Measurements from ENCODE around the gene SUCO.
A peak's percentile ranks its signal among the peaks of the same experiment; 100 is the strongest.

The SUCO gene

DNA sequence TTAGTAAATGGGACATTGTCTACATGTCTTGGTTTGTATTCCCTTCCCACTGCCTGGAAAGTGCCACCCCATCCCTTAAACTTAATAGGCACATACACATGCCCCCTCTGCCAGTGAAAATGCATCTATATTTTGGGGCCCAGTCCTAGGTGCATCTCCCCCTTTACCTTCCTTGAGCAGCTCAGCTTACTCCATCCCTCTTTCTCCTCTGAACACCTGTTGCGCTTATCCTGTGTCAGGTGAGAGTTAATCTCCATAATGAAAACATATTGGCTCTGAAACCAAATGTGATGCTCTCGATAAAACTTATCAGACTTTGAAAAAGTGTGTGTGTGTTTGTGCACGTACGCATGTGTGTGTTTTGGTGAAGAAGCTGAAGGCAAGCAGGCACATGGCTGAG is 15.4 kb upstream of the SUCO start:
- DNase-seq, result no peak

DNA sequence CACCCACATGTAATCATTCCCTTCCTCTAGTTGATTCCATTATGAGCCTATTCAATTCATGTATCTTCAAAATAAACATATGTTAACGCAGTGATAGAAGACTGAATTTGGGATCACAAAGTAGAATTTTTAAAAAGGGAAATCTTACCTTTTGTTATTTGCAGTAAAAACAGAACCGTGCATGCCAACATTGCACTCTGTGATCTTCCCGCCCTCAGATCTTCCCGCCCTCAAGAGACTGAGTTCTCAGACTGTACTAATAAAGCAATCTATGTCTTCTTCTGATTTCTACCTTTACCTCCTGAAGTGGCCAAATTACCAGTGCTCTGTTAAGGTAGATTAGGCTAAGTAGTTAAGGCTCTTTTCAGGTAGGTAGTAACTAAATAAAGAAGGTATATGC is 3.6 kb upstream of the SUCO start:
- DNase-seq, result no peak

DNA sequence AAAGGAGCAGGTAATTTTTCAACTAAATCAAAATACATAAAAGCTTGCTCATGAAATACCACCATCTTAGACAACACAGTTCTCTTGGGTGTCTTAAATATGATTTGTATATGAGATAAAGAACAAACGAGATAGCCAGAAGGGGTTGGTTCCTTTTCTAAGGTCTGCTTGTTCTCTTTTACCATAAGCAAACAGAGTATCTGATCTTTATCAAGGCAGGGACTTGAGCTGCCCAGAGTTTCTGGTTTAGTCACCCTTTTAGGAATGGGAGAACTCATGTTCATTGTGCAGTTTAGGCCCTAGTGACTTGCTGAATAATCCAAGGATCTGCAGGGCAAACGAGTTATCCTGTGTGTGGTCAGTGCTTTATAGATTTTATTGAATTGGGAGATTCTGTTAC is 3.0 kb upstream of the SUCO start:
- no peak for DNase-seq

DNA sequence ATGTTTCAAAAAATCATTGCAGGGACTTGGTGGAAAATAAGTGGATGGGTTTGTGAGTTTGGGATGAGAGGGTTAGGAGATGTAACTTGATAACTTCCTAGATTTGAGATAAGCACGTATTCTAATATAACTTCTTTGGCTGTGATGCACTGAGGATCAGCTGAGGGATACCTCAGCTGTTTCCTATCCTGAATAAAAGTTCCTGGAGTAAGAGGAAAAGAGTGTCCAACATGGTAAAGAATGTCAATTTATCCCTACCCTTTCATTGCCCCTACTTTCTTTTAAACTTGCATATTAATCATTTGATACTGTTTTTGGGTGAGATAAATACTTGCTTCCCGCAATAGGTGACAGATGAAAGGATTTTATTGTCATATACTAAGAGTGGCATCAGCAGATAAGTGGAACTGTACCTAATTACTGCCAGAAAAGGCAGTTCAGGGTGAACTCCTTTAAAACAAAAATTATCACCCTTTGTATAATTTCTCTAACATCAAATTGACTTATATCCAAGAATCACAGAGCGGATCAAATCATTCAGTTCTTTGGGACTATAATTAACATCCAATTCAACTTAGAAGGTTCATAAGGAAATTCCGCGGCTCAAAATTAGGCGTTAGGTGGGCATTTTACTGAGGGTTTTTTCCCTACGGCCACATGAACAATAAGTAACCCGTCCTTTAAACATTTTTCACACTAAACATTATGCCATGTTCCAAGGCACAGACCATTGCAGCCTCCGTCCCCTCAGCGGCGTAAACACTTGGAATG is 1.4 kb upstream of the SUCO start:
- DNase-seq, result no peak

DNA sequence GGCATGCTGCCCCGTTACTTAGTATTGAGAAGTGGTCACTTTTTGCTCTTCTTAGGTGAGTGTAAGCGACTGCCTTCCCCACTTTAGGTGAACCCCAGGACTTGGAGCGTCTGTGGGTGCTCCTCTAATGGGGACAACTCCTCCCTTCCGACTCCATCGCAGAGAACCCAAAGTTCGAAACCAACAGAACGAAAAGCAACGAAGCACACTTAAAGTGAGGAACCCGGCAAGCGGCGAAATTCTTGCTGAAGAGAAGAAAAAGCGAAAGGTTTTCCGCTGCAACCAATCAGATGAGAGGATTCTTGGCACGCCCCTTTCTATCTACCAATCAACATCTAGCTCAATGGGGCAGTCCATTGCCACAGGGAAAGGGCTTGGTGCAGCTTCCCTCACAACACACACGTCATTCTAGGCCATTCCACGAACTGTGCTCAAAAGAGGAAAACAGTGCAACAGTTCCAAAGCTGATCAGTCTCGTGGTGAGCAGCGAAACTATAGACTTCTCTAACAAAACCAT is 709 bp upstream of the SUCO start:
- DNase-seq, result peak; percentile 95

DNA sequence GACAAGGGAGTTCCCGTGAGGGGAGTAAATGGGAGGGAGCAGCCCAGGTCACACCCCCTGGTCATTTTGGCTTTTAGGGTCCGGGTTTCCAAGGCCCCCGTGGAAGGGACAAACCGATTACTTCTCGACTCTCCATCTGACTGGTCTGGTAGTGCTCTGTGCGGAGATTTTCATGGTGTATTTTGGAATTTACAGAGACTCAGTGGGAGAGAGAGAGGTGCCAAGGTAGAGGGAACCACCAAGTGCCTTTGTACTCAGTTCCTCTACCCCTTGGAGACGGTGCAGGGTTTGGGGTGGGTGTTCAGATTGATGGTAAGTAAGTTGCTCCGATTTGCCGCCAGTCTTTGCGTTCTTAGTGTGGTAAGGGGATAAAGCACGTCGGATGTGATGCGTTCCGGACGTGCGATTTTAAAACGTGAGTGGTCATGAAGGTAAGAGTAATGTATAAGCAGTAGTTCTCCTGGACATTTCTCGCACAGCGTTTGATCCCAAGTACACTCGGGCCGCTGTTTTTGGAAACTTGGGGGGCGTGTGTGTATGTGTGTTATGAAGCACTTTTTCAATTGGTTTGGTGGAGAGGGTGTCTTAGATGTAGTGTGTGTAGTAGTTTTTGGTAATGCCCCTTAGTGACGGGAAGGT is 682 bp downstream of the SUCO start:
- DNase-seq, result peak; percentile 49

DNA sequence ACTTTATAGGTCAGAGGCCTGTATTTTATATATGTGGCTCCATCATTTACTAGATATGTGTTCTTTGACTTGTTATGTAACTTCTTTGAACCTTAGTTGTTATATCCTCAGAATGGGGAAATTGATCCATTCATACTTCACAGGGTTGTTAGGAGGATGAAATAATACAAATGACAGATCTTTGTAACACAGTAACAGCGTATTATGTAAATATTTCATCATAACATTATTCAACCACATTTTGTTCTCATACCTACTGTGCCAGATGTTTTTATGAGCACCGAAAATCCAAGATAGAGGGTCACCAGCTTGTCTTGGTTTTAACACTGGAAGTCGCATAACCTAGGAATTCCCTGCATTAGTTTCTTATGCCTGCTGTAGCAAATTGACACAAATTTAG is 3.3 kb downstream of the SUCO start:
- DNase-seq, result no peak

DNA sequence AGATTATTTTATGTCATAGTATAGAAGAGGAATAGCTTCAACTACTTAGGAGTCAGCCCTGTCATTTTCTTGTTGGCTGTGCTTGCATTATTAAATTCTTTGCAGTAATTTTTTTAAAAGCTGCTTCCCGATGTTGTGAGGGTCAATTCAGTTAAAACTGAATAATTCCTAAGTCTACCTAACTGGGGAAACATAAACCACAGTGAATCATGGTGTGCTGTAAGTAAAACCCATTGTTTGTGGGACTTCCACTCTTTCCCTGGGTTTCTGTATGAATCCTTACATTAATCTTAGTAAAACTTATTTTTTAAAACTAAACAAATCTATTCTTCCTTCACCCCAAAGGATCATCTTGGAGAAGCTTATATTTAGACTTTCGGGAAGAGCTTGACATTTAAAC is 4.4 kb downstream of the SUCO start:
- DNase-seq, result no peak

DNA sequence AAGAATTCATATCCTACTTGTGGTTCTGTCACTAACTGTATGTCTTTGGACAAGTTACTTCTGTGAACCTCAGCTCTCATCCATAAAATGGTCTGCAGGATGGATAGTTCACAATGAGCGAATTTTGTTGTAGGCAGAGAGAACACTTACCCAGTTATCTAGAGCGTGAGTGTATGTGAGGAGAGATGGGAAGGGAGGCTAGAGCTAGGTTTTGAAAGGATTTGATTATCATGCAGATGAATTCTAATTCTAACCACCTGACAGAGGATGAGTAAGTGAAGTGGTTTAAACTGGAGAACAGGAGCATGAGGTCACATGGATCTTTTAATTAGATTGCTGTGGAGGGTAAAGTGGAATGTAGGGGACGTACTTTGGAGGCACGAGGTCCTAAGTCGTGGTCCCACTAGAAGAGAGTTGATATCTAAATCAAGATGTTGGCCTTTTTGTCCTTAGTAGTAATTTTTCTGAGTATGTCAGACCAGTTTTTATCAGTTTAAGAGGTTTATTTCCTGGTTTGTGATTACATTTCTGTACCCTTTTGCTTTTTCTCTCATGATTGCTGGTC is 5.0 kb downstream of the SUCO start:
- DNase-seq, result no peak

DNA sequence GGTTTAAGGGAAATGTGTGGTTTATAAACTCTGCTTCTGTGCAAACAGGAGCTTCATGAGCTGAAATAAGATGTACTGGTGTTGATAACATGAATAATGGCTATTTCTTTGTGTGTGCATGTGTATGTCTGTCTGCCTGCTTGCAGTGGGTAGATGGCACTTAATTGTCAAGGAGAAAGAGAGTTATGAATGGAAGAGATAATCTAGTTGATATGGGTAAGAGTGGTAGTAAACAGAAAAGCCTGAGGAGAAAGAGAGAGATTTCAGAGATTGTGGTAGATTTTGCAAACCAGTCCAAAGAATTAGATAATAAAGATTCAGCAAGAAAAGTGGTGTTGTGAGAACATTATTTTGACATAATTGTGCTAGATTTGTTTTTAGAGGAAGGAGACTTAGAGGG is 7.7 kb downstream of the SUCO start:
- no peak for DNase-seq

DNA sequence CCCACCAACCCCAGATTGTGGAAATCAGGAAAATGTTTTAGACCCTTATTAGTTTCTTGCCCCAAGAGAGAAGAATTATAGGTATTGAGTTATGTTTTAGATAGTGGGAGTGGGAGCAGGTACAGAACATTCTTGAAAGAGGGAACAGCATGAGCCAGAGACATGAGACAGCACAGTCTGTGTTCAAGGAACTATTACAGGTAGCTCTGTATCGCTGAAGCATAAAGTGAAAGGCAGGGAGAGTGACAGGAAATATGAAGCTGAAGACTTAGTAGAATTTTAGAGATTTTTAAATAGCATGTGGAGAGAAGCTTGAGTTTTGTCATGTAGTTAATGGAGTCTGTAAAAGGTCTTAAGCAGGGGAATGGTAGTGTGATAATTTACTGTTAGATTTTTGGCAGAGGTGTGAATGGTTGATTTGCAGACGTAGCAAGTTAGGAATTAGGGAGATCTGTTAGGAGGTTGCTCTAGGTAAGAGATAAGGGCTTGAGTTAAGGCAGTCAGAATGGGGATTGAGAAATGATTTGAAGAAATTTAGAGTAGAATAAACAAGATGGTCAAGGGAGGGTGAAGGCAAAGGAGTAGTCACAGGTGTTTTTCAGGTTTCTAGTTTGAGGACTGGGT is 11.6 kb downstream of the SUCO start:
- DNase-seq, result no peak

DNA sequence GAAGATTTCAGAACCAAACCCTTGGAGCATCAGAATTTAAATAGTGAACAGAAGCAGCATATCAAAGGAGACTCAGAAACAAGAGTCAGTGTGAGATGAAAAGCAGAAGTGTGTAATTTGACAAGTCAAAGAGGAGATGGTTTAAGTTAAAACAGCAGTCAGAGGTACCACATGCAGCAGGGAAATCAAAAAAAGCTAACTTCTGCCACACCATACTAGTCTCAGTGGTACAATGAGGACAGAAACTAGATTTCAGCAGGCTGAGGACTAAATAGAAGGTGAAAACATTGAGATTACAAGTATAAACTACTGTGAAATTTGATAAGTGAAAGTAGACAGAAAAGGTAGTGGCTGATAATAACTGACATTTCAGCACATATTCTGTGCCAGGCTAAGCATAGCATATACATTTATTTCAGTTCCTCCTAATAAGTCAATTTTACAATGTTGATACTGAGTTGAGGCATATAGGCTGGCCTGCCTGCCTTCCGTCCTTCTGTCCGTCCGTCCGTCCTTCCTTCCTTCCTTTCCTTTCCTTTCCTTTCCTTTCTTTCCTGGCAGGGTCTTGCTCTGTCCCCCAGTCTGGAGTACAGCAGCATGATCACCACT is 12.6 kb downstream of the SUCO start:
- no peak for DNase-seq

DNA sequence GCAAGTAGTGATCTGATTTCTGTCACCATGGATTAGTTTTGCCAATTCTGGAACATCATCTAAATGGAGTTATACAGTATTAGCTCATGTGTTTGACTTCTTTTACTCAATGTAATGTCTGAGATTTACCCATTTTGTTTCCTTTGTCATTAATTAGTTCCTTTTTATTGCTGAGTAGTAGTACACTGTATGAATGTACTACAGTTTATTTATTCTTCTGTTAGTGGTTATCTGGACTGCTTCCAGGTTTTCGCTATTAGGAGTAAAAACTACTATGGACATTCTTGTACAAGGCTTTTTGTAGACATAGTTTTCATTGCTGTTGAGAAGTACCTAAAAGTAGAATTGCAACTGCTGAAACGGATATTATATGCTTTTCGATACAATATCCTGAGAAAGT is 14.1 kb downstream of the SUCO start:
- no peak for DNase-seq

DNA sequence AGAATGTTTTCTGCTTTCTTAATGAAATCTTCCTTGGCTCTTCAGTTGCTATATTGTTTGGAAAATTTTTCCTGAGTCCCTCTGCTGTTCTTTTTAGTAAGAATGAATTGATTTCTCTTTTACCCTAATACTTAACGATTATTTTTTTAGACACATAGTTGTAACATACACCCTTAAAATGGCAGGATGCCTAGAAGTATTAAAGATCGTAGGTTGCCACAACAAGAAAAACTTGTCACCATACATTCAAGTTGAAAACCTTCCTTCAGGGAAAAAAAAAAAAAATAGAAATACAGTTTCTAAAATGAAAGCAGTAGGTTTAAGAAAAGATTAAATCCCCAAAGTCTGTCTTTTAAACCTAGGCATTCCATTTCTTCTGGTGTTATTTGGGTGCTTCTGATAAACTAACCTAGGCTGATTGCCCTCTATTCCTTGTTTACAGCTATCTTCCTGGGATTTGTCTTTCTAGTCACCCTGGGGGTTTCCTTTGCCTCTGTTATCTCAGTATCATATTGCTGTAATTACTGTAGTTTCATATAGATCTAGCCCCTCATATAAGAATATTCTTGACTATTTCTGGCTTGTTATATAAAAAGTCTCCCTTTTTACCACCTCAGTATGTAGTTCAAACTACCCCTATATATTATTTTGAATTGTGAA is 16.8 kb downstream of the SUCO start:
- DNase-seq, result no peak

DNA sequence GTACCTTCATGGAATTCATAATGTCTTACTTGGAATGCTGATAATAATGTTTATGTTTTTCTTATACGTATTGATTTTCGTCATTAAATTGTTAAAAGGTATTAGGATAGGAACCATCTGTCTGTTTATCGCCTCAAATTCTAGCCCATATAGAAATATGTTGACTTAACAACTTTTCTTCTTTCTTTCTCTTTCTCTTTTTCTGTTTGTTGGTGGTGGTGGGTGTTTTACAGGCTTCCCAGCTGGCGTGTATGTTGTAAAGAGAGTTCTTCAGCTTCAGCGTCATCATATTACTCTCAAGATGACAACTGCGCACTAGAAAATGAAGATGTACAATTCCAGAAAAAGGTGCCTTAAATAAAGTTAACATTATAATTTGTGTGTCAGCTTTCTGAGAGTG is 18.3 kb downstream of the SUCO start:
- no peak for DNase-seq

DNA sequence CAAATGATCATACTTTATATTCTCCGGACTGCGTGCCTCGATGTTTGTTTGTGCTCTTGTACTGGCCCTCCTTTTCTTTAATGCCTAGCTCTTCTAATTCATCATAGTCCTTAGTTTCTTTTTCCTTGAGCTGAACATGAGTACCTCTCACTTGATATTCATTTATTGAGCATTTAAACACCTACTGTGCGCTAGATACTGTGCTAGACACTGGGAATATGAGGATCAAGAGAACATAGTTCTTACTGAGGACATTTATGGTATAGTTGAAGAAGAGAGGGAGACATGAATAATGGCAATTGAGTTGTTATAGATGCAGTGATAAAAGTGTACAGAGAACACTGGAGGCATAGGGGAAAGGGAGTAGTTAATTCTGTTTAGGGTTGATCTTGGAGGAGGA is 22.0 kb downstream of the SUCO start:
- no peak for DNase-seq

DNA sequence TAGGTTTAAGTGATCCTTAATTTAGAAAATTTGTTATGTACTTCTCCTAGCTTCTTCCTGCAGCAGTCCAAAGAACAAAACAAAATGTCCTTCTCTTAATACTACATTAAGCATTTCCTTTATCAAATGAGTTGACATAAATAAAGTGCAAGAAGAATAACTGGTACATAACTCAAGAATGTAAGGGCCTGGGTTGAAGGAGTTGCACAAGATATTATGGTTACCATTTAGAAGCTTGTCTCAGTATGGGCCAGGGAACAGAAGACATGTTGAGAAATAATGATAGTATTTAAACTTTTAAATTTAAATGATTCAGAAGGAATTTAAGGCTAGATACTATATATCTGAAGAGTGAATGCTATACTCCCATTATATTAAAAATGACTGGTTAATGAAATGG is 23.5 kb downstream of the SUCO start:
- DNase-seq, result no peak

DNA sequence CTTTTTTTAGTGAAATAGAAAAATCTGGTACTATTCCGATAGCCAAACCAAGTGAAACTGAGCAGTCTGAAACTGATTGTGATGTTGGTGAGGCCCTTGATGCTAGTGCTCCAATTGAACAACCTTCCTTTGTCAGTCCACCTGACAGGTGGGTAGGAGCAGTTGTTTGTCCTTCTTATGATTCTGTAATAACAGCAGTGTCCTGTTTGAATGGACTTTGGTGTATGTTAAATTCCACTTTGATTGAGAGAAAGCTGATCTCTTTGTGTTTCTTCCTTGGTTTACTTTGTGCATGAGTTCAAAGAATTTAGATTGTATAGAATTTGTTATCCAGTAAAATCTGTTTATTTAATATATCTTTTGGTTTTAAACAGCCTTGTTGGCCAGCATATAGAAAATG is 24.3 kb downstream of the SUCO start:
- no peak for DNase-seq

DNA sequence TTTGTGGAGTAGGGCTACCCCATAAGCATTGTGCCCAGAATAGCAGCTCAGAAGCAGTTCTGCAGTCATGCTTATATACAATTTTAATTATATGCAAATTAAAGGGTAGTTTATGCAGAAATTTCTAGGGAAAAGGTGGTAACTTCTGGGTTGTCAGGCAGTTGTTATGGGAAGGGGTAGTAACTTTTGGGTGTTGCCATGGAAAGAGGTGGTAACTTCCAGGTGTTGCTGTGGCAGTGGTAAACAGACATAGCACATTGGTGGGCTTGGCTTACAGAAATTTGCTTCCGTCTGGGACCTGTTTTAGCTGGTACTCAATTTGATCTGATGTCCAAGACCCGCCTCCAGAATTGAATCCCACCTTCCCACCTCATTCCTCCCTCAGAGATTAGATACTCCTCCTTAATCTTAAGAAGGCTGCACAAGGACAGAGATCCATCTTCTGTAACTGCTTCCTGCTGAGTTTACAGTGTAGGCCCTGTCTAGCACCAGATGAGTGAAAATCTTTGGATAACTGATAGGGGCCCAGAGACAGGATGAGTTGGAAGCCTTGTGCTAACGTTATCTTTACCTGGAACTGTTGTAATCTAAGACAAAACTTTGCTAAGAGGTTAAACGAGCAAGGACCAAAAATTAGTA is 26.7 kb downstream of the SUCO start:
- DNase-seq, result no peak

DNA sequence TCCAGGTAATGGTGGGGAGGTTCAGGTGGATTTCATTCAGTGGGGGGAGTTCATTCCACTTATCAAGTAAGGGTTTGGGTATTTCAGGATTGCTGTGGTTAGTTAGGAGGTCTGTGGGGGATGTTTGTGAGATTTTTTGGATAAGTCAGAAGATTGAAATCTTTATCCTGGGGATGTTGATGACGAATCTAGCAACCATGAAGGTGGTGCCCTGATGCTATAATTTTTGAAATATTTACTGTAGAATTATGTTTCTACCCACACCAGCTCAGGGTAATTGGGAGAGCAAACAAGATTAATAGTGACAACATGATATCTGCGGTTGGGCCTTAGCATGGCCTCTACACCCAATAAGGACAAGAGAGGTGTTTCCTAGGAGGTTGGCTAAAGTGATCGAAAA is 28.3 kb downstream of the SUCO start:
- no peak for DNase-seq

DNA sequence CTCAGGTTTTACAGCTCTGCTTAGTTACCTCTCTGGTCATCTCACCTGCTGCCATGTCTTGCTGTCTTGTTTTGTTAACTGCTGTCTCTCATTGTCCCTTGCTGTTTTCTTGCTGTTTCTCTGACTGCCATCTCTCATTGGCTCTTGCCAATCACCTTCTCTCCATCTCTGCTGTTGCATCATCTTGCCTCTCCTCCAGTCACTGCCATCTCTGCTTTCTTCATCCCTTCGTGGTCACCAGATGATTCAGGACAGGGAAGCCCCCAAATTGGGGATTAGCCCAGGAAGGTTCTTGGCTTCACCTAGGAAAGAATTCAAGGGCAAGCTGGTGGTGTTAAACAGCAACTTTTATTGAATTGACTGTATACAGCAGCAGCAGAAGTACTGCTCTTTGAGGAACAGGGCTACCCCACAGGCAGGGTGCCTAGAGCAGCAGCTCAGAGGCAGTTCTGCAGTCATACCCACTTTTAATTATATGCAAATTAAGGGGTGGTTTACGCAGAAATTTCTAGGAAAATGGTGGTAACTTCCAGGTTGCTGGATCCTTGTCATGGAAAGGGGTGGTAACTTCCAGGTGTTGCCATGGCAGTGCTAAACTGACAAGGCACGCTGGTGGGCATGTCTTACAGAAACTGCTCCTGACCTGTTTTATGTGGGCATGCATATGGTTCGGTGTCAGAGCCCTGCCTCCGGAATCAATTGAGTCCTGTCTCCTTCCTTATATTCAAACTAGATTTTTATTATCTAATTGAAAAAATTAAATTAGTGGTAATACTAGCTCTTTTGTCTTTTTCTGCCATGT is 33.4 kb downstream of the SUCO start:
- DNase-seq, result peak; percentile 13

DNA sequence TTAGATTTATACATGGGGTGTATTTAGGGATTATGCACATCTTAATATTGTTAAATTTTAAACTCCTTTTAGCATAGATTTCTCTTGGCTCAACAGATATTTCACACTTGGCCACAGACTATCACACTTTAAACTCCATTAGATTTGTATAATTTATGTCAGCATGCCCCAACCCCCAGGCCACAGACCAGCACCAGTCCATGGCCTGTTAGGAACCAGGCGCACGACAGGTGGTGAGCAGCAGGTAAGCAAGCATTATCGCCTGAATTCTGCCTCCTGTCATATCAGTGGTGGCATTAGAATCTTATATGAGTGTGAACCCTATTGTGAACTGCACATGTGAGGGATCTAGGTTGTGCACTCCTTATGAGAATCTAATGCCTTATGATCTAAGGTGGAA is 34.8 kb downstream of the SUCO start:
- no peak for DNase-seq
